Limb (tissue), 2 donors: ENCODE data around the gene SPSB3.
"Not testable (repeated sequence)": the region's sequence is repeated elsewhere in the genome, so short reads cannot be mapped to it uniquely, and the experiment has no call there.

Experiments used
- DNase-seq, 2 donors: peaks; one replicate each; pipeline ENCODE4 v3.0.0-alpha.2; 2016; ENCODE audit errors: extremely low spot score in 2 of 2

SPSB3 gene

DNA sequence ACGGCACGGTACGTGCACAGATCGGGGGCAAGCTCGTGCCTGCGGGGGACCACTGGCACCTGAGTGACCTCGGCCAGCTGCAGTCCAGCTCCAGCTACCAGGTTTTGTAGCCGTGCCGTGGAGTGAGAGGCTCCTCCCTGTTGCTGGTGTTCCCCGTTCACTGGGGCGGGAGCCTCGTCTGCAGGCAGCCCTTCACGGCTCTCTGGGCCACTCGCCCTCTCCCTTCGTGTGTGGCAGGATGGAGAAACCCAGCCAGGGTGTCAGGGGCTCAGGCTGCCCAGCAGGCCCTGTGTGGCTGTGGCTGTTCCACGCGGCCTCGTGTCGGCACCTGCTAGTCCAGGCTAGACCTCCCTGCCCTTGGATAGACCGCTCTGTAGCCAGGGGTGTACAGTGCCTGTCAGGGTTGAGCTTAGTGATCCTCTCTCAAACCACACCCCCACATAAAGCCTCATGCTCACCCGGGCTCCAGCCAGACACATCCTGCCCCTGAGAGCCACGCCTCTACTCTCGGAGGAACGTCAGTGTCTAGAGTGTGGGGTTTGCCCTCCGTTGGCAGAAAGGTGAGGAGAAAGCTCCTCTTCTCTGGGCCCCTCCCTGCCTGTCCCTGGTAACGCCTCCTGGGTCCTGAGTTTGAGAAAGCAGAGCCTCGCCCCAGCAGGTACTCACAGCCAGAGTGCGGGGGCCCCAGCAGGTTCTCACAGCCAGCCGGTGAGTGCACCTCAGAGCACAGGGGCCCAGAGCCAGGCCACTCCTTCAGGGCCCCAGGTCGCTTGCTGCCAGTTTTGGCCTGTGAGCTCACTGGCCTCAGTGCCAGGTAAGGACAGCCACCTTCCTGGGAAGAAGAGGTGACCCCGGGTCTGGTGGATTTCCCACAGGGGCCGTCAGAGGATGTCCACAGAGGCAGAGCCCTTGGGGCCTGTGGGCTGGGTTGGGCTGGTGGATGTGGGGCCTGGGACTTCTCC, 38.7 kb downstream of the SPSB3 start:
- DNase-seq: no peak

DNA sequence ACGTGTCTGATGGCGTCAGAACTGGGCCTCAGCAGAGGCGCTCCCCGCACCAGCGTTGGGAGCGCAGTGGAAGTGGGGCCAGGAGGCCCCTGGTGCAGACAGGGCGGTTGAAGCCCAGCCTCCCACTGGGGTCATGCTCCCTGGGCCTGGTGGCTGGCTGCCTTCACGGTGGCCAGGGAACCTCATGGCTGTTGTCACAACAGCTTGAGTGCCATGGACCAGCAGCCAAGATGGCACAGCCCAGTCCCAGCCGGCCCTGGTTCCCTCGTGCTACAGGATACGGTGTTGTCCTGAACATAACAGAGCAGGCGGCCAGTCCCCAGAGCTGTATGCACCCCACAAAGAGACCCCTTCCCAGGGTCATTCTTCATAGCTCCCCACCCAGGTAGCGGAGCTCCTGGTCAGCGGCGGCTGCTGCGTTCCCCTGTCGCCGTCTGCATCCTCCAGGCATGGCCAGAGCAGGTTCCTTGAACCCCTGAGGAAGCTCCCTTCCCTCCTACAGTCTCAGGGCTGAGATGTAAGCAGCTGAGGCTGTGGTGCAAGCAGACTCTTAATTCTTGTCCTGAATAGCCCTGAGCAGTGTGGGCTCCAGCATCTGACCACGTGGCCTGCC, 40.7 kb downstream of the SPSB3 start:
- DNase-seq: no peak

DNA sequence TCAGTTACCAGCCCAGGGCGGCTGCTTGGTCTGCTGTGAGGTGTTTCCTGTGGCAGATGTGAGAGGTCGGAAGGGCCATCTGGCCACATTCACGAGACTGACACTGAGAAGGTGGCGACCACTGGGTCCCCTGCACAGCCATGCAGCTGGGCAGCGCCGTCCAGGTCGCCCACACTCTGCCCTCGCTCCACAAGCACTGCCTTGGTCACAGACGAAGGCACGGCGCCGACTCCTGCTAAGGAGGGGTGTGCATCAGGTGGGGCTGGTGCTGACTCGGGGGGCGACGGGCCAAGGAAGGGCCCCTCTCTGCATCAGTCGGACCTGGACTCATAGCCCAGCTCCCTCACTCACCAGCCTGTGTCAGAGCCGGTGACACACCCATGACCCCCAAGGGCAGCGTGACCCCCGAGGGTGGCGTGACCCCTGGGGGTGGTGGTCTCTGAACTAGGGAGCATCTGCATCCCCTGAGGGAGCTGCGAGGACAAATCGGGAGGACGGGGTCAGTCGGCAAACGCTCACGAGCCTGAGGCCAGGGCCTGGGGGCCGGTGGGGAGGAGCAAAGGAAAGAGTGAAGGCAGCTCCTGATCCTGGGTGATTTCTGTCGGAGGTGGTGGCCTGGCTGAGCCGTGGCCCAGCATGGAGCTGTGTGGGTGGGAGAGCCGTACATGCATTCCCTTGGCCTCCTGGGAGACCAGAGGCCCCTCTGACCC, 41.4 kb downstream of the SPSB3 start:
- no peak for DNase-seq

DNA sequence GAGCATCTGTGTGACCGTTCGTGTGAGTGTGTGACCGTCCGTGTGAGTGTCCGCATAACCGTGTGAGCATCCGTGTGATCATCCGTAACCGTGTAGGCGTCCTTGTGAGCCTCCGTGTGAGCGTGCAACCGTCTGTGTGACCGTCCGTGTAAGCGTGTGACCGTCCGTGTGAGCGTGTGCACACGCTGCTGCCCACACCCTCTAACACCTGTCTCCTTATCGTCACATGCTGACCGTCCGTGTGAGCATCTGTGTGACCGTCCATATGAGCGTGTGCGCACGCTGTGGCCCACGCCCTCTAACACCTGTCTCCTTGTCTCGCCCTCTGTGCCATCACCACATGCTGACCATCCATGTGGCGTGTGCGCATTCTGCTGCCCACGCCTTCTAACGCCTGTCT, 42.1 kb downstream of the SPSB3 start:
- DNase-seq: no peak

DNA sequence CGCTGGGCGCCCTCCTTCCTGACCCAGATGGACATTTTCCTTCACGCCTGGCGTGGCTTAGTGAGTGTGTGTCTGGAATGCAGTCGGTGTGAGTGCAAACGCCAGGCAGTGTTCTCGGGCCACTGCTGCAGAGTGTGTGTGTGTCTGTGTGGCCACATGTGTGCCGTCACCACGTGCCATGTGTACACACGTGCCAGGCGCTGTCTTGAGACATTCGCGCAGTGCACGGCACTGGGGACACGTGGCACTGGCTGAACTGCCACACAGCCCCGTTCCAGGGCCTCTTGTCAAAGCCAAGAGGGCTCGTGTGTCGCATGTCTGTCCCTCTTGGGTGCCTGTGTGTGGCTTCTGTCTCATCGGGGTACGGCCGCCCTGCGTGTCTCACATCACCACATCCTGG, 47.6 kb downstream of the SPSB3 start:
- DNase-seq: no peak

DNA sequence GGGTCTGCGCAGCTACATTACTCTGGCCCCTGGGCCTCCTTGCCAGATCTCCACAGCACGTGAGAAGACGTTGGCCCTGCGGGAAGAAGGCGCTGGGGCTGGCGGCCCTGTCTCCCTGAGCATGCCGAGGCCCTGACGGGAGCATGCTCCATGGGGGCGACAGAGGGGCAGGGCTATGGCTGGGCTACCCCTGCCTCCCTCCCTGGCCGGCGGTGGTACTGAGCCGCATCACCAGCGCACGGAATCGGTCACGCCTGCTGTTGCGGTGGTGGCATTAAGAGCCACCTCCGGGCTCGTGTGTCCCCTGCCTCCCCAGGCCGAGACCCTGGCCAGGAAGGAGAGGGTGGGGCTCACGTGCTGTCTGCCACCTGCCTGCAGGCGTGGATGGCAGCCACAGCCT, 48.2 kb downstream of the SPSB3 start:
- no peak for DNase-seq

DNA sequence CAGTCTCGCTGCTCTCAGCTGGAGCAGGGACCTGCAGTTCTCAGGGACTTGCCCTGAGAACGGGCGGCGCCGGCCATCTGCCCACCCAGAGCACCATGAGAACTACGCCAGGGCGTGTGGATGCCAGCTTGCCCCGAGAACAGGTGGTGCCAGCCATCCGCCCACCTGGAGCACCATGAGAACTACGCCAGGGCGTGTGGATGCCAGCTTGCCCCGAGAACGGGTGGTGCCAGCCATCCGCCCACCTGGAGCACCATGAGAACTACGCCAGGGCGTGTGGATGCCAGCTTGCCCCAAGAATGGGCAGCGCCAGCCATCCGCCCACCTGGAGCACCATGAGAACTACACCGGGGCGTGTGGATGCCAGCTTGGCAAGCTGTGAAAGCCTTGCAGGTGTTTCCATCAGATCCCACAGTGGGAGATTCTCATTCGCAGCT, 49.8 kb downstream of the SPSB3 start:
- not testable (repeated sequence) for DNase-seq

DNA sequence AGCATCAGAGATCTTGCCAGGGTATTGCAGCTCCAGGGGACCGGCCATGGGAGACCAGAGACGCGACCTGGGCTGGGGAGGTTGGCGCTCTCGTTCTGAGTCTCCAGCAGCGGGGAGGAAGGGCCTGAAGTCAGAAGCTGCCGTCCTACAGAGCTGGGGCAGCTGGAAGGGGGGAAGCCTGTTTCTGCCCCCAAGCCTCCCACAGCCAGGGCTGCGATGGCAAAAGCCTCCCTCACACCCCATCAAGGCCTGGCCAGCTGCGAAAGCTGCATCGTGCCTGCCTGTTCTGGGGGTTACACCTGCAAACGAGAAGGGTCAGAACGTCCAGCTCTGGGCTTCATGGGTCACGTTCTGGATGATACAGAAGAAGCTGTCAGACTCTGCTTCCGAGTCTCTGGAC, 50.3 kb downstream of the SPSB3 start:
- DNase-seq: no peak

DNA sequence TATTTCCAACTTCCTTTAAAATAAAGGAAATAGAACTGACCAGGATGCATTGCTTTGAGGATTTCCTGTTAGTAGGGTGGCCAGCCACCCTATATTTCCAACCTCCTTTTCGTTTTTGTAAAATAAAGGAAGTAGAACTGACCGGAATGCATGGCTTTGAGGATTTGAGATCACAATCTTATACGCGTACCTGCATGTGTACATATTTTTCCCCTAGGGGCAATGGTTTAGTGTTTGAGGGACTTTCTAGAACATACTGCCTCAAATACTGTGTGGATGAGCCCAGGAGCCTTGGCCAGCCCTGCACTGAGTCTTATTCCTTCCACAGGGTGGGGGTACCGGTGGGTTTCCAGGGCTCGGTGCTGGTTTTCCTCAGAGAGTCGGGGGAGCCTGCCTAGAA, 50.8 kb downstream of the SPSB3 start:
- no peak for DNase-seq

DNA sequence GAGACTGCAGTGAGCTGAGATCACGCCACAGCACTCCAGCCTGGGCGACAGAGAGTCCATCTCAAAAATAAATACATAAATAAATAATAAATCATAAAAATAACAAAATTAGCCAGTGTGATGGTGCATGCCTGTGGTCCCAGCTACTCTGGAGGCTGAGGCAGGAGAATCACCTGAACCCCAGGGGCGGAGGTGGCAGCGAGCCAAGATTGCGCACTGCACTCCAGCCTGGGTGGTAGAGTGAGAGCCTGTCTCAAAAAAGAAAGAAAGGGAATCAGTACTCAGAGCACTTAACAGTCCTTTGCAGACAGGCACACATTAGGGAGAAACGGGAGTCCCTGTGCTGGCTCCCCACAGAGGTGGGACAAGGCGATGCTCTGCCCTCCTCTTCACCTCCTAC, 51.3 kb downstream of the SPSB3 start:
- no peak for DNase-seq

DNA sequence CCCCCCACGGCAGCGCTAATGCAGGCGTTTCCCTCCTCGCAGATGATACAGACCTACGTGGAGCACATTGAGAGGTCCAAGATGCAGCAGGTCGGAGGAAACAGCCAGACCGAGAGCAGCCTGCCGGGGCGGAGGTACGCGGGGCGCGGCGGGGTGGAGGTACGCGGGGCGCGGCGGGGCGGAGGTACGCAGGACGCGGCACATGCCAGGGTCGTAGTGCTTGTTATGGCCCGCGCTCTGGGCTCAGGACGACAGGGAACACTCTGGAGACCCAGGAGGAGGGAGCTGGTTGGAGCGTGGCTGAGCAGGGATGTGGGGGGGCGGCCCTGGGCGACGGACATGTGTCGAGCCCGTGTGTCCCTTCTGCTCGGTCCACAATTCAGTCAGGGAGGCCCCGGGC, 52.9 kb downstream of the SPSB3 start:
- no peak for DNase-seq

DNA sequence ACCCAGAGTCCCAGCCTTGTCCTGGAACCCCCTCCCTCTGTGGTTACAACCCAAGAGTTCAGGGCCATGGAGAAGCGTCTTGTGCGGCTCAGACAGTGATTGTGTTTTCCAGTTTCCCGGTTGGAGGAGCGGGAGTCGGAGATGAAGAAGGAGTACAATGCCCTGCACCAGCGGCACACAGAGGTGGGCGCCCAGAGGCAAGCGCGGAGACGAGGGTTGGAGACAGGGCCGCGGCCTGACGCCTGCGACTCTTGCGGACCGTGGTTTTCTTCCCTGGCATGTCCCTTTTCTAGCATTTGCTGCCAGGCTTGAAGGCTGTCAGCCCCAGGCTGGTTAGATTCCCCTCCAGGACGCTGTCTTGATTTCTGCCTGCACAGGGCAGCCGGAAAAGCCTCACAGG, 53.3 kb downstream of the SPSB3 start:
- no peak for DNase-seq

DNA sequence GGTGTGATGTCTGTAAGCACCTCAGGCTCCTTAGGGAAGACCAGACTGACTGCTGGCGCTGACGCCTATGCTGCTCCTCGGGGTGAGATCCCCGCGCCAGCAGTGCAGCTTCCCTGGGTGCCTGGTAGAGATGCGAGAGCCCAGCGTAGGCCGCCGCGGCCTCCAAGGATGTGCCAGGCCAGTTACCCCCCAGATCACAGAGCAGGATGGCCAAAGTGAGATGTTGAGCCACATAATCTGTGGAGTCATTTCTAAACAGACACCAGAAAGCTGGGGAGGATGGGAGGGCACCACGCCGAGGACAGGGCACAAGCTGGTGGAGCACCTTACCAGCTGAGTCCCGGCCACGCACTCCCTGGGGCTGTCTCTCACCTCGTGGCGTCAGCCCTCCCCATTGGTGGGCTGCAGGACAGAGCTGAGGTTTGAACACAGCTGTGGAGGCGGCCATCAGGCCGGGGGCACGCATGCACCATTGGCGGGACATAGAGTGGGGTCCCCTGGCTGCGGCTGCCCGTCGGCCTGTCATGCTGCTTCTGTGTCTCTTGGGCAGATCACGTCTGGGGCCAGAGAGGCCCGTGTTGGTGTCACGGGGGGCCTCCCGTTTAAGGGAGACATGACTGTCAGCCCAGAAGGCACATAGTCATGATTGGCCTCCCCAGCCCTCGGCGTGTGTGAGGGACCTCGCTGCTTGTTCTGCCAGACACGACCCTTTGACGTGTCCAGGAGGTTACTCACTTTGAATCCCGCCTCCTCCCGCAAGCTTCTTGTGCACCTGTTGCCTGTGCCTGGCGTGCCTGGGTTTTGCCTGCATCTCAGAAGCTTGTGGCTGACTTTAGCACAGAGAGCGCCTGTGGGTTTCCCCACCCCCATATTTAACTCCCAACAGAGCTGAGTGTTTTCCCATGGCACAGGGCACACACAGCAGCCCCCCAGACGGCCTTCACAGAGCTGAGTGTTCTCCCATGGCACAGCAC, 54.4 kb downstream of the SPSB3 start:
- DNase-seq: no peak
